8988T (cell line): ENCODE measurements around the gene CR1.
A peak's percentile ranks its signal among the peaks of the same experiment; 100 is the strongest.
"Not testable (repeated sequence)": the region's sequence is repeated elsewhere in the genome, so short reads cannot be mapped to it uniquely, and the experiment has no call there.

Experiments used
- DNase-seq: peaks from one replicate; pipeline ENCODE4 v3.0.0; 2011

Gene CR1

GRCh38 chr1:207495801-207496792 is at the start of gene CR1:
Gene CR1 (plus strand): TSS chr1:207496157. CDS start chr1:207496268, 111 bp downstream.
- DNase-seq, result no peak

- DNase-seq, result no peak
Measured at GRCh38 chr1:207453710-207454045, 42.3 kb upstream of the CR1 start.

GRCh38 chr1:207454046-207454964 is 41.7 kb upstream of the CR1 start, which contains the start of gene CR2:
Gene CR2 (plus strand): TSS chr1:207454328. CDS start chr1:207454419, 91 bp downstream.
- DNase-seq, result no peak

GRCh38 chr1:207455183-207455754 is 40.7 kb upstream of the CR1 start:
- DNase-seq, result no peak

- no peak for DNase-seq
Measured at GRCh38 chr1:207458414-207458813, 37.5 kb upstream of the CR1 start.

- DNase-seq, result no peak
Measured at GRCh38 chr1:207459008-207459407, 36.9 kb upstream of the CR1 start.

- no peak for DNase-seq
Measured at GRCh38 chr1:207461649-207462048, 34.3 kb upstream of the CR1 start.

- no peak for DNase-seq
Measured at GRCh38 chr1:207462535-207462934, 33.4 kb upstream of the CR1 start.

GRCh38 chr1:207463021-207463420 is 32.9 kb upstream of the CR1 start:
- DNase-seq, result no peak

GRCh38 chr1:207463571-207463970 is 32.4 kb upstream of the CR1 start:
- DNase-seq, result no peak

GRCh38 chr1:207470927-207471326 is 25.0 kb upstream of the CR1 start:
- no peak for DNase-seq

GRCh38 chr1:207474210-207474609 is 21.7 kb upstream of the CR1 start:
- DNase-seq, result no peak

- no peak for DNase-seq
Measured at GRCh38 chr1:207486198-207486597, 9.8 kb upstream of the CR1 start.

- no peak for DNase-seq
Measured at GRCh38 chr1:207487636-207488035, 8.3 kb upstream of the CR1 start.

- no peak for DNase-seq
Measured at GRCh38 chr1:207493212-207493611, 2.7 kb upstream of the CR1 start.

GRCh38 chr1:207494171-207494570 is 1.8 kb upstream of the CR1 start:
- no peak for DNase-seq

- not testable (repeated sequence) for DNase-seq
Measured at GRCh38 chr1:207495281-207495680, 676 bp upstream of the CR1 start.

- no peak for DNase-seq
Measured at GRCh38 chr1:207497941-207498340, 2.0 kb downstream of the CR1 start.

- DNase-seq, result peak; percentile 37
Measured at GRCh38 chr1:207499573-207499972, 3.6 kb downstream of the CR1 start.

- no peak for DNase-seq
Measured at GRCh38 chr1:207500306-207500705, 4.3 kb downstream of the CR1 start.

- DNase-seq, result no peak
Measured at GRCh38 chr1:207501071-207501470, 5.1 kb downstream of the CR1 start.

- DNase-seq, result no peak
Measured at GRCh38 chr1:207502726-207503125, 6.8 kb downstream of the CR1 start.

GRCh38 chr1:207503950-207504349 is 8.0 kb downstream of the CR1 start:
- DNase-seq, result no peak
